HG03175 (cell line): Measurements from ENCODE around the gene YAP1.
A peak's percentile ranks its signal among the peaks of the same experiment; 100 is the strongest.

ENCODE experiments used
- ATAC-seq: cut with Tn5 transposase; IDR thresholded peaks from one replicate; pipeline ENCODE4 v1.9.1; 2021; ENCODE audit warnings: mild to moderate bottlenecking, moderate library complexity; ENCODE audit not compliant: unreplicated experiment

The YAP1 gene

GRCh38 chr11:102109896-102110760 lies at the start of gene YAP1:
TSS of gene YAP1 (plus strand) at chr11:102110447. CDS start at chr11:102110849, 402 bp downstream.
- ATAC-seq, result peak; percentile 85

- ATAC-seq, result no peak
Observed at GRCh38 chr11:102061276-102061675, 49.0 kb upstream of the YAP1 start.

- no peak for ATAC-seq
Observed at GRCh38 chr11:102062106-102062505, 48.1 kb upstream of the YAP1 start.

- no peak for ATAC-seq
Observed at GRCh38 chr11:102064316-102064715, 45.9 kb upstream of the YAP1 start.

GRCh38 chr11:102070766-102071165 lies 39.5 kb upstream of the YAP1 start:
- ATAC-seq, result no peak

GRCh38 chr11:102071497-102072472 lies 38.5 kb upstream of the YAP1 start:
- no peak for ATAC-seq

GRCh38 chr11:102073253-102073652 lies 37.0 kb upstream of the YAP1 start:
- ATAC-seq, result no peak

- ATAC-seq, result no peak
Observed at GRCh38 chr11:102079625-102080024, 30.6 kb upstream of the YAP1 start.

- no peak for ATAC-seq
Observed at GRCh38 chr11:102081313-102081712, 28.9 kb upstream of the YAP1 start.

- no peak for ATAC-seq
Observed at GRCh38 chr11:102085864-102086551, 24.2 kb upstream of the YAP1 start.

- no peak for ATAC-seq
Observed at GRCh38 chr11:102097186-102097585, 13.1 kb upstream of the YAP1 start.

GRCh38 chr11:102099755-102100154 lies 10.5 kb upstream of the YAP1 start:
- ATAC-seq, result no peak

- ATAC-seq, result no peak
Observed at GRCh38 chr11:102108734-102109440, 1.4 kb upstream of the YAP1 start.

- peak; percentile 18 for ATAC-seq
Observed at GRCh38 chr11:102110761-102111010, 439 bp downstream of the YAP1 start.

- ATAC-seq, result no peak
Observed at GRCh38 chr11:102111011-102111786, 952 bp downstream of the YAP1 start.

- no peak for ATAC-seq
Observed at GRCh38 chr11:102111787-102112508, 1.7 kb downstream of the YAP1 start.

- no peak for ATAC-seq
Observed at GRCh38 chr11:102112509-102112821, 2.2 kb downstream of the YAP1 start.

GRCh38 chr11:102114032-102114431 lies 3.8 kb downstream of the YAP1 start:
- no peak for ATAC-seq

- ATAC-seq, result no peak
Observed at GRCh38 chr11:102115557-102115956, 5.3 kb downstream of the YAP1 start.
